NCI-H2081 (cell line): ENCODE measurements around the gene MAML2.
"Not testable (repeated sequence)": the region's sequence is repeated elsewhere in the genome, so short reads cannot be mapped to it uniquely, and the experiment has no call there.

Experiments
- DNase-seq, 2 experiments: peaks; one replicate each; lab custom pipeline; 2025; lab: John Stamatoyannopoulos, UW

Gene MAML2

GRCh38 chr11:96271352-96271751 is 71.6 kb downstream of the MAML2 start:
- DNase-seq: not testable (repeated sequence)

- not testable (repeated sequence) for DNase-seq
Measured at GRCh38 chr11:96268527-96268926, 74.5 kb downstream of the MAML2 start.

- DNase-seq: no peak
Measured at GRCh38 chr11:96267496-96268032, 75.4 kb downstream of the MAML2 start.

- no peak for DNase-seq
Measured at GRCh38 chr11:96267001-96267495, 75.9 kb downstream of the MAML2 start.

DNA sequence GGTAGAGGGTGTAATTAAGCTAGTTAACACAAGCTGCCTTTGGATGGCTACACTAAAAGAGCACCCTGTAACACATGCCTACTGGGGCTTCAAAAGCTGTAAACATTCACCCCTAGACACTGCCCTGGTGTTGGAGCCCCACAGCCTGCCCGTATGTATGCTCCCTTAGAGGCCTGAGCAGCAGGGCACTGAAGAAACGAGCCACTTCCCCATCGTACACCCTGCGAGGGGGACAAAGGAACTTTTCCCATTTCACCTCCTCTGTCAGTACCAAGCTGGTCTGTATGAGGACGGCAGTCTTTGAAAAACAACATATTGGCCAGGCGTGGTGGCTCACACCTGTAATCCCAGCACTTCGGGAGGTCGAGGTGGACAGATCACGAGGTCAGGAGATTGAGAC is 77.0 kb downstream of the MAML2 start:
- no peak for DNase-seq

- no peak for DNase-seq
Measured at GRCh38 chr11:96265220-96265737, 77.7 kb downstream of the MAML2 start.

DNA sequence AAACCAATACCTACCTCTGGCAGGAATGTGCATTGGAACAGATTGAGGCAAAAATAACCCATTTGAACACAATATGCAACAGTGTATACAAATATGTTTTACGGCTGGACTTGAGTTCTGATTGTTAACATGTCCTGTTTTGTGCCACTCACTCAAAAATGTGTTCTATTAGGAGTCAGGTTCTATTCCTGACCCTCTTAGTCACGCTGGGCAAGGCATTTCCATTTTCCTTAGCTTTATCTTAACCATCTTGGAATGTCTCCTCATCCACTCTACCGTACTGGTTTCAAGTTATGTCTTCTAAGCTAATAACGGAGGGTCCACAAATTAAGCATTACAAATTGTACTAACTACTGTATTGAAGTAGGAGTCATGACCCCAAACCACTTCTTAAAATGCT is 78.6 kb downstream of the MAML2 start:
- DNase-seq: no peak

GRCh38 chr11:96263238-96263763 is 79.7 kb downstream of the MAML2 start:
- DNase-seq: no peak

DNA sequence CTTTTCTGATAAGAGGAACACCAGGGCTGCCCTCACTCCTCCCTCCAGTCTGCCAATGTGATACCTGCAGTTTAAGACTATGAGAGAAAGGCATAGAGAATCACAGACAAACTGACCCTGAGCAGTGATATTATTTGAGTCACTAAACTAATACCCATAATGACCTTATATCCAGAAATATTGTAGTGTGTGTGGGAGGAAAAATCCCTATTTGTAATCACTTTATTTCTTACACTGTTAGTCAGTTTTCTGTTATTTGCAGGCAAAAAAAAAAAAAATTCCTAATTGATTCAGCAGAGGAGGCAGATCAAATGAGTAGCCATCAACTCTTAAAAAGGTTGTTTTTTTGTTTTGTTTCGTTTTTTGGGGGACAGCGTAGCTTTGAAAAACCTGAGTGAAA is 82.5 kb downstream of the MAML2 start:
- DNase-seq: no peak

- DNase-seq: no peak
Measured at GRCh38 chr11:96260067-96260511, 82.9 kb downstream of the MAML2 start.

DNA sequence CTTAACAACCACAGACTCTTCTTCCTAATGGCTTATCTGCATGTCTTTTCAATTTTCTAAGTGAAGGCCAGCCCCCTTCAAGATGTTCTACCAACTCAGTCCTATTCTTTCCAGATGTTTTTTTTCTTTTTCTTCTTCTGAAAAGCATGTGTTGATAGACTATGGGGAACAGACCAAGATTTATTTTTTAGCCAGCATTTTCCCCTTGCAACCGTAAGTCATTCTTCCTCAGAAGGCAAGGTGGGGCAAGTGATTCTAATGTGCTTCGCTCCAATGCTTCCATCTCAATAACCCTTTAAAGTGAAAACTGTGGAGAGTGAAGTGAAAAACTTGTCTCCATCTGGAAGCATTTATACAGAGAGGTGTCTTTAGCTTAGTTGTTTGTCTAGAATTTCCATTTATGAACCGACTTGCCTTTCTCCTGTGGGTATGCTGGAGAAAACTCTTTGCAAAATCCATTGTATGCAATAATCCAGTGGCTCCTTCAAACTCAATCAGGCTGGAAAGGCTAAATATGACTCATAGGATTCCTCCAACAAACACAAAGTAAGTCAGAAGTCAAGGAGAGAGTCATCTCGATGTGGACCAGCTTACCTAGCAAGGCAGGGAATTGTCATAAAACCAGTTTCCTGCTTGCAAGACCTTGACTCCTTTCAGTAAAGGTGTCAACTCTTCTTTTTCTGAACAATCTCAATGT is 83.7 kb downstream of the MAML2 start:
- no peak for DNase-seq

- DNase-seq: no peak
Measured at GRCh38 chr11:96257972-96258934, 84.7 kb downstream of the MAML2 start.

- no peak for DNase-seq
Measured at GRCh38 chr11:96257036-96257435, 86.0 kb downstream of the MAML2 start.

DNA sequence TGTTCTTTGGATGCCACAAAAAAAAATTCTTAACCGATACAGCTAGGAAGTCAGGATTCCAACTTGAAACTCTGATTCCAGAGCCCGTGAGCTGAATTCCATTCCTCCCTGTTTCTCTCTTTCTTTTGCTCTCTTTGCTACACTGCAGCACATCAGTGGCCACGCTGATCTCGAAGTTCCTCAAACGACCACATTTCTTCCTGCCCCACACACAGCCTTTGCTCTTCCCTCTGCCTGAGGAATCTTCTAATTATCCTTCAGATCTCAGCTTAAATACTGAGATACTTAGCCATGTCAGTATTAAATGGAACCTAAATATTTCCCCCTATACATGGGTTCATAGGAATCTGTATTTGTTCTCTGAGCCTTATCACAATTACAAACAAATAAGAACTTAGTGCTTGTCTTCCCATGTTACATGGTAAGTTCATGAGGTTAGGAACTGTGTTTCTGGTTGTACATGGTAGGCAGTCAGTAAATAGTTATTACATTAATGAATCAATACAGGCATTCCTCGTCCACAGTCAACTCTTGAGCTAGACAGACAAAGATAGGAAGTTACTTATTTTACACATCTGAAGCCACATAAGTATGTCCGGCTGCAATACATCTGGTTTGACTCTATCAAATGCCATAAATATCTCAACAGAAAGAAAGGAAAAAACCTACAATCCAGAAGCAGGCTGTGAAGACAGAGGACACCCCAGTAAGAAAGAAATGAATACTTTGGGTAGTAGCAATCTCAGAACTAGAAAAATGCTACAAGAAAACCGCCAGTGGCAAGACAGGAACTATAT is 86.6 kb downstream of the MAML2 start:
- no peak for DNase-seq

DNA sequence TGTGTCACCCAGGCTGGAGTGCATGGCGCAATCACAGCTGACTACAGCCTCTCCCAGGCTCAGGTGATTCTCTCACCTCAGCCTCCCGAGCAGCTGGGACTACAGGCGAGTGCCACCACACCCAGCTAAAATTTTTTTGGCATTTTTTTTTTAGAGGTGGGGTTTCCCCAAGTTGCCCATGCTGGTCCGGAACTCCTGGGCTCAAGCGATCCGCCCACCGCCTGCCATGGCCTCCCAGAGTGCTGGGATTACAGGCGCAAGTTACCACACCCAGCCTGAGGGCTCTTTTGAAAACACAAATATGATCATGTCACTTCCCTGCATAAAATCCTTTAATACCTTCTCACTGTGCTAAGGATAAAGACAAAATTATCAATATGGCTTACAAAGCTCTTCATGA is 88.1 kb downstream of the MAML2 start:
- DNase-seq: no peak

GRCh38 chr11:96254087-96254486 is 88.9 kb downstream of the MAML2 start:
- DNase-seq: no peak

GRCh38 chr11:96246718-96247552 is 96.1 kb downstream of the MAML2 start:
- peak; percentile 46 to 69 for DNase-seq

GRCh38 chr11:96242971-96243647 is 99.9 kb downstream of the MAML2 start:
- DNase-seq: peak; percentile 79 to 94

DNA sequence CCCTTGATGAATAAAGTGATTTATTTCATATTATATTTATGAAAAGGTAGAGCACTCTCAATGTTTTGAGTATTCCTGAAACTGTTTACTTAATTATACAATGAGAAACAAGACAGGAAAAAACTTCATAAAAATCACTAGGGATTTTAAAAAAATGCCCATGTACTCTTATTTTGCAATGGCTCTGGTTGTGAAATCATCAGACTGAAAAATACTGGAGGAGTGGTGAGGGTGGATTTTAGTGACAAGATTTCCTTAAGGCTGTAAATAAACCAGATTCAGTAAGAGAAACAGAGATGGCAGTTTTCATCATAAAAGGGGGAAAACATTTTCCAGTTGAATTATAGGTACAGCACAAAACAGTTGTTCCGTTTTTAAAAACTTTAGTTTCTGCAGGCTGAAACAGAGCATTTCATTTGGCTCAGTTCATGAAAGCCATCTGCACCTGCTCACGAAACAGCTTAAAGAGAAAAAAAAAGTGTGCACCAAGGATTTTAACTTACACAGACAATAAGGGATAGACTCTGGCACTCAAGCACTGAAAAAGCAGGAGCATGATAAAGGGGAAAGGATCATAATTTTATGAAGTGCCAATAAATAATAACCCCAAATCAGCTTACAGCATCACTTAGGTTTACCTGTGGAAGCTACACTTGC is 100.7 kb downstream of the MAML2 start:
- DNase-seq: no peak
